GM12878 (cell line): ENCODE results near the gene CACNG1.

Source experiments
- KDM1A ChIP-seq: fragments of 200-600 bp; sonication (generic); IDR thresholded peaks from 2 replicates; pipeline ENCODE4 v1.6.1; 2016; ENCODE audit warnings: borderline replicate concordance
- MEF2A ChIP-seq: IDR thresholded peaks from 2 replicates; pipeline ENCODE4 v1.6.1; 2011; ENCODE audit warnings: low read depth, mild to moderate bottlenecking, low read length, moderate library complexity; ENCODE audit not compliant: insufficient read depth

DNA sequence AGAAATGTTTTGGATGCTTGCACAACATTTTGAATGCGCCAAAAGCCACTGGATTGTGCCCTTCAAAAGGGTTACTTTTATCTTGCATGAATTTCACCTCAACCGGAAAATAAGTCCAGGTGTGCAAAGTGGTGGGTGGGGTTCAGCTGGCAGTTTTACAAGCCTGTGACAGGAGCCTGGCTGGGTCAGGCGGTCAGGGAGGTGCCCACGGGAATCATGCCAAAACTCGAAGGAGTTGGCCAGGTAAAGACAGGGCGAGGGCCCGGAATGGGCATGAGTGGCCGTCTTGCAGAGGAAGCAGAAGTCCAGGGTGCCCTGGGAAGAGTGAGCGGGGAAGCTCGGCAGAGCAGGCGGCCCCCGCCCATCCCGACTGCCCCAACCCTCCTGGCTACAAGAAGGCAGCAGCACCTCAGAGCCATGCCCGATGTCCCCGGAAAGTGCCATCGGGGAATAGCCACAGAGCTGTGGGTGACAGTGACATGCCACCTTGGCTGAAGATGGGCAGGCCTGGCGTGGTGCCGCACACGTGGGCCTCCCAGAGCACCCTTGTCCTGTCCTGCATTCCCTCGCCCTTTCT, 19.1 kb upstream of the CACNG1 start:
- TF ChIP-seq KDM1A (no peak), MEF2A (no peak)
